AG09319 (cell line): ENCODE data around the gene FASTKD2.
A peak's percentile ranks its signal among the peaks of the same experiment; 100 is the strongest.
"Not testable (repeated sequence)": the region's sequence is repeated elsewhere in the genome, so short reads cannot be mapped to it uniquely, and the experiment has no call there.

Source experiments
- DNase-seq: peaks from one replicate; pipeline ENCODE4 v3.0.0-alpha.2; 2010; ENCODE audit warnings: low read depth; ENCODE audit errors: extremely low read depth
- TF ChIP-seq, protein P1 (sequence below): IDR thresholded peaks from 2 replicates; pipeline ENCODE4 v1.5.1; 2011; ENCODE audit warnings: low read depth, mild to moderate bottlenecking, inconsistent platforms, low read length, moderate library complexity

Gene FASTKD2

GRCh38 chr2:206801418-206802189, 36.2 kb downstream of the FASTKD2 start:
- DNase-seq, result no peak
- TF ChIP-seq, protein P1, sequence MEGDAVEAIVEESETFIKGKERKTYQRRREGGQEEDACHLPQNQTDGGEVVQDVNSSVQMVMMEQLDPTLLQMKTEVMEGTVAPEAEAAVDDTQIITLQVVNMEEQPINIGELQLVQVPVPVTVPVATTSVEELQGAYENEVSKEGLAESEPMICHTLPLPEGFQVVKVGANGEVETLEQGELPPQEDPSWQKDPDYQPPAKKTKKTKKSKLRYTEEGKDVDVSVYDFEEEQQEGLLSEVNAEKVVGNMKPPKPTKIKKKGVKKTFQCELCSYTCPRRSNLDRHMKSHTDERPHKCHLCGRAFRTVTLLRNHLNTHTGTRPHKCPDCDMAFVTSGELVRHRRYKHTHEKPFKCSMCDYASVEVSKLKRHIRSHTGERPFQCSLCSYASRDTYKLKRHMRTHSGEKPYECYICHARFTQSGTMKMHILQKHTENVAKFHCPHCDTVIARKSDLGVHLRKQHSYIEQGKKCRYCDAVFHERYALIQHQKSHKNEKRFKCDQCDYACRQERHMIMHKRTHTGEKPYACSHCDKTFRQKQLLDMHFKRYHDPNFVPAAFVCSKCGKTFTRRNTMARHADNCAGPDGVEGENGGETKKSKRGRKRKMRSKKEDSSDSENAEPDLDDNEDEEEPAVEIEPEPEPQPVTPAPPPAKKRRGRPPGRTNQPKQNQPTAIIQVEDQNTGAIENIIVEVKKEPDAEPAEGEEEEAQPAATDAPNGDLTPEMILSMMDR, result no peak

- TF ChIP-seq, protein P1, result no peak
Measured at GRCh38 chr2:206802654-206803514, 37.5 kb downstream of the FASTKD2 start.

DNA sequence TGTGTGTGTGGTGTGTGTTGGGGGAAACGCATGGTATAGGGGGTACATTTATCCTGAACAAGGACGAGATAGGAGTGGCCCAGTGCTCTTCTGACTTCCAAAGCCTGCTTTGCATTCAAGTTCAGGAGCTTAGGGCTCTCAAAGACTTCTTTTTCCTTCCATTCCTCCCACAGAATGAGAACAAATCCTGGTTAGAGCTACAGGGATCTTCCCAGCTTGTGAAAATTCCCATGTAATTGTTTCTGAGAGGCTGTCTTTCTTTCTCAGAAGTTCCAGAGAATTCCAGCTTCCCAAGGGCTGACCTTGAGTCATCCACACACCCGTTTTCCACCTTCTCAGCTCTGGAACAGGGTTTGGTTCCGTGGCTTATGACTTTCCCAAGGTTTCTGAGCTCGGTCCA, 38.9 kb downstream of the FASTKD2 start:
- DNase-seq, result no peak
- TF ChIP-seq, protein P1, result no peak

More at GRCh38 chr2:206802654-206803514, 37.5 kb downstream of the FASTKD2 start:
- no peak for DNase-seq

- peak; percentile 10 for DNase-seq
- TF ChIP-seq, protein P1, result no peak
Measured at GRCh38 chr2:206805887-206806607, 40.6 kb downstream of the FASTKD2 start.

DNA sequence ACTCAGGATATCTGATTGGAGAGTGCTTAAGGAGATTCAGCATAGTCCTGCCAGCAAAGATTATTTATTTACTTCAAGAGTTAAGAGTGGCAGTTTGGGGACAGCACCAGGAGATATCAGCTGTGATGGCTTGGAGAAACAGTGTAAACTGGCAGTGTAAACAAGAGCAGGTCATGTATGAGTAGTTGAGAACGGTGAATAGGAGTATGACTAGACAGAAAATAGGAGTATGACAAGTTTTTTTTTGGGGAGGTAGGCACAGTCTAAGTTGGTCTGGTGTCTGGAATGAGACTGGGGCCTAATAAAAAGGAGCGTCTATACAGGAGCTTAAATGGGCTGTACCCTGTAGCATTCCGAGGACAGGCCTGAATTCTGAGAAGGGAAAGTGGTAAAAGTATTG, 42.2 kb downstream of the FASTKD2 start:
- DNase-seq, result not testable (repeated sequence)

DNA sequence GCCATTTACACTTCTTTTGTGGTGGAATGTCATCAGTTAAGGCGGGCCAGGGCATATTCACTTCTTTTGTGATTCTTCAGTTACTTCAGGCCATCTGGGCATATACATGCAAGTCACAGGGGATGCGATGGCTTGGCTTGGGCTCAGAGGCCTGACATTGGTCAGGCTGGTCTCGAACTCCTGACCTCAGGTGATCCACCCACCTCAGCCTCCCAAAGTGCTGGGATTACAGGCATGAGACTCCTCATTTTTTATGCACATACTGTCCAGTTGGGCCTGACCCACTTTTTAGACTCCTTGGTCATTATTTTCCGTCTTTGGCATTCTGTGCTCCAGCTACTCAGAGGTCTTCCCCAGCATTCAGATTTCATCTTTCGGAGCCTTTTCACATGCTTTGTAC, 47.1 kb downstream of the FASTKD2 start:
- DNase-seq, result not testable (repeated sequence)

DNA sequence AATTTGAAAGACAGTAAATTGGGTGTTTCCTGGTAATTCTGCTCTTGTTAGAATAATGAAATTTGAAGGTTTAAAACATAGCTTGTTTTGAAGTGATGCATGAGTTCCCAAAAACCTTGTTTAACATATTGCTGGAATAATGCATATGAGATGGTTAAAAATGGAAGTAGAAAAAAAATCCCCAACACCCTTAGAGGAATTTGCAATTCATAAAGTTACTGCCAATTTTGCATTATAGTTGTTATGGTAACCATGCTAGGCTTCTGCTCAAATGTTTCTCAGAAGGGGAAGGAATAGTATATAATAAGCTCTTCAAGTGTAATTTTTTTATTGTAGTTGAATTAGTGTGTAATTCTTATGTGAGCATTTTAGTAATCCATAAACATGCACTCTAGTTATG, 49.1 kb downstream of the FASTKD2 start:
- DNase-seq, result no peak

More for the DNA sequence above, 49.1 kb downstream of the FASTKD2 start:
- TF ChIP-seq, protein P1, result no peak
